ENCODE data around the gene HOXA4. TPM values are rescaled to one million over a fixed set of nuclear protein-coding genes. Genes with fewer than 3 reads are reported as not detected.
A peak's percentile ranks its signal among the peaks of the same experiment; 100 is the strongest.

The HOXA4 gene
- total and polyA plus RNA-seq, 11 donors = 0.23 to 2.6 (median 0.82) TPM; not detected in 1

DNA sequence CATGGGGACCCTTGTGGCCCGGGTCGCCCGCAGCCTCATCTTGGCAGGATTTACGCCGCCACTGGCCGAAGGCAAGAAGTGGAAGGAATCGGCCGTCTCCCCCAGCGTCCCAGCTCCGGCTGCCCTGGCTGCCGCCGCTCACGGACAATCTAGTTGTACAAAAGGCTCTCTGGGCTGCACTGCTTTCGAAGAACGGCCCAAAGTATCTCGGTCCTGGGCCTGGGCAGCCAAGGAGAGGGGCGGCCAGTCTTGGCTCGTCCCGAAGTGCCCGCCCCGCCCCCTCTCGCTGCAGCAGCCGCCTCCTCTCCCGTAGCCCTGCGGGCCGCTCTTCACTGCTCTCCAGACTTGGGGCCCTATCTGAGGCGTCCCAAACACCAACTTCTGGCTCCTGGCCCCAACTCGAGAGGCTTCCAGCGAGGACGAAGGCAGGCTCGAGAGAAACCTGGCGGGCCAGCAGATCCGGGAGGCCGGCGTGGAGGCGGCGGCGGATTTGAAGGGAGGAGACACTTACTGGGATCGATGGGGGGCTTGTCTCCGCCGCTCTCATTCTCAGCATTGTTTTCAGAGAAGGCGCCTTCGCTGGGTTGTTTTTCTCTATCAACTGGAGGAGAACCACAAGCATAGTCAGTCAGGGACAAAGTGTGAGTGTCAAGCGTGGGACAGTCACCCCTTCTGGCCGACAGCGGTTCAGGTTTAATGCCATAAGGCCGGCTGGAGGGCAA is 34.0 kb upstream of the HOXA4 start:
- peak overlapping the region in 1 of 12 donors; percentile 91 for H3K27ac ChIP-seq
- DNase-seq = peak in 2 of 5 donors; percentile 23 to 64

DNA sequence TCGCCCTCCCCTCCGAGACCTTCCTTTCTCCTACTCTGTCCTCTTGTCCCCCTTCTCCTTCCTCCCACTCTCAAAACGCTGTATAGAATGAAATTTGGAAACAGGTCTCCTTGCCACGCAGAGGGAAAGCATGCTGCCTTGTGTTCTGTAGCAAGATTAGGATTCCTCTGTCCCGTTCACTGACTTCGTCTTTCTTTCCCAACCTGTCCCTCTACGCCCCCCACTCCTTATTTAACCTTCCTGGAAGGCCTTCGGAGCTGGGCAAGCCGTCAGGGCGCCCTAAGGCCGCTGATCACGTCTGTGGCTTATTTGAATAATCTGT is 33.4 kb upstream of the HOXA4 start:
- H3K27me3 ChIP-seq = peaks cover 79 to 100% (median 98%) of the 10 kb centered on the region in 9 donors

More for the DNA sequence above, 34.0 kb upstream of the HOXA4 start:
- intact Hi-C loops (cut with DNase I) = loop anchor here in 9 of 10 donors (5.0 to 10.0 kb wide), 10 partner anchors 312 to 1310 kb away; no protein-coding TSS in a partner anchor
- Histone ChIP-seq H3K36me3 (no peaks in the 10 kb centered on the region), H3K9me3 (no peaks in the 10 kb centered on the region), H3K4me1 (peaks cover 0 to 61% (median 17%) of the 10 kb centered on the region in 12 donors), H3K4me3 (peak overlapping the region in 9 of 12 donors; percentile 6 to 51 (median 20)), H3K27me3 (peaks cover 79 to 100% (median 98%) of the 10 kb centered on the region in 9 donors)
- ATAC-seq = no peak
- 2 to 3% (median 3%) methylated on average over 23 to 47 of the region's 47 CpGs for WGBS, 4 donors
- TF ChIP-seq, protein P1, sequence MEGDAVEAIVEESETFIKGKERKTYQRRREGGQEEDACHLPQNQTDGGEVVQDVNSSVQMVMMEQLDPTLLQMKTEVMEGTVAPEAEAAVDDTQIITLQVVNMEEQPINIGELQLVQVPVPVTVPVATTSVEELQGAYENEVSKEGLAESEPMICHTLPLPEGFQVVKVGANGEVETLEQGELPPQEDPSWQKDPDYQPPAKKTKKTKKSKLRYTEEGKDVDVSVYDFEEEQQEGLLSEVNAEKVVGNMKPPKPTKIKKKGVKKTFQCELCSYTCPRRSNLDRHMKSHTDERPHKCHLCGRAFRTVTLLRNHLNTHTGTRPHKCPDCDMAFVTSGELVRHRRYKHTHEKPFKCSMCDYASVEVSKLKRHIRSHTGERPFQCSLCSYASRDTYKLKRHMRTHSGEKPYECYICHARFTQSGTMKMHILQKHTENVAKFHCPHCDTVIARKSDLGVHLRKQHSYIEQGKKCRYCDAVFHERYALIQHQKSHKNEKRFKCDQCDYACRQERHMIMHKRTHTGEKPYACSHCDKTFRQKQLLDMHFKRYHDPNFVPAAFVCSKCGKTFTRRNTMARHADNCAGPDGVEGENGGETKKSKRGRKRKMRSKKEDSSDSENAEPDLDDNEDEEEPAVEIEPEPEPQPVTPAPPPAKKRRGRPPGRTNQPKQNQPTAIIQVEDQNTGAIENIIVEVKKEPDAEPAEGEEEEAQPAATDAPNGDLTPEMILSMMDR (IDR thresholded peaks at IDR 0.05) = no peak
- TF ChIP-seq POLR2A (IDR thresholded peaks at IDR 0.05) = no peak

DNA sequence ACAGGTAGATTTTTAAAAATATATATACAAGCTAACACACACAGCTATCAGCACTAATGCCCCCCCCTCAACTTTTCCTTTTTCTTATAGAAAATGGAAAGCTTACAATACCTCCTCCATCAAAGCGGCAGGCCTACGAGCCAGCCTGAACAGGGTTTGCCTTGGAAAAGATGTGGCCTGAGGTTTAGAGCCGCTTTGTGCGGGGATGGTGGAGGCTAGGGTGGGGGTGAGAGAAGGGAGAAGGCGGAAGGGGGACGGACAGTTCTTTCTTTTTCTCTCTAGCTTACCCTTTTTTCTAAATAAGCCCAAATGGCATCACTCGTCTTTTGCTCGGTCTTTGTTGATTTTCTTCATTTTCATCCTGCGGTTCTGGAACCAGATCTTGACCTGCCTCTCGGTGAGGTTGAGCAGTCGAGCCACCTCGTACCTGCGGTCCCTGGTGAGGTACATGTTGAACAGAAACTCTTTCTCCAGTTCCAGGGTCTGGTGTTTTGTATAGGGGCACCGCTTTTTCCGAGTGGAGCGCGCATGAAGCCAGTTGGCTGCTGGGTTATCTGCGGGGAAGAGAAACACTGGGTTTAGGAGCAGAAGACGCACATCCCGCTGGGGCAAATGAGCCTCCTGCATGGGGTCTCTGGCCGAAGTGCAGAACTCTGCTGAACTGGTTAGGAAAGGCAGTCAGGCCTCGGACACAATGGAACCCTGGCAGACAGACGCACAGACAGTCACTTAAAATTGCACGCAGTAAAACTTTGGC is 32.9 kb upstream of the HOXA4 start:
- no peak for TF ChIP-seq POLR2A (IDR thresholded peaks at IDR 0.05)
- TF ChIP-seq, protein P1 (IDR thresholded peaks at IDR 0.05) = no peak
- Histone ChIP-seq H3K27me3 (peaks cover 81 to 100% (median 99%) of the 10 kb centered on the region in 9 donors), H3K36me3 (no peaks in the 10 kb centered on the region), H3K9me3 (no peaks in the 10 kb centered on the region), H3K4me1 (peaks cover 0 to 64% (median 16%) of the 10 kb centered on the region in 12 donors), H3K4me3 (no peak overlapping the region), H3K27ac (peak overlapping the region in 1 of 12 donors; percentile 91)
- no peak for ATAC-seq
- WGBS, 4 donors = 28 to 43% (median 36%) methylated on average over 24 of the region's 24 CpGs
- intact Hi-C loops (cut with DNase I) = loop anchor here in 9 of 10 donors (2.0 to 10.0 kb wide), 11 partner anchors 311 to 1309 kb away; no protein-coding TSS in a partner anchor
- DNase-seq = peak in 2 of 5 donors; percentile 9 to 30

More for the DNA sequence above, 33.4 kb upstream of the HOXA4 start:
- DNase-seq (no peak), ATAC-seq (no peak)
- H3K4me1 ChIP-seq = peaks cover 0 to 59% (median 16%) of the 10 kb centered on the region in 12 donors
- H3K36me3 ChIP-seq = no peaks in the 10 kb centered on the region
- intact Hi-C loops (cut with DNase I) = loop anchor here in 9 of 10 donors (5.0 to 10.0 kb wide), 10 partner anchors 312 to 1309 kb away; no protein-coding TSS in a partner anchor
- H3K27ac ChIP-seq = peak overlapping the region in 1 of 12 donors; percentile 91
- 13 to 24% (median 19%) methylated on average over 12 of the region's 12 CpGs for WGBS, 4 donors
- TF ChIP-seq, protein P1 (IDR thresholded peaks at IDR 0.05) = no peak
- TF ChIP-seq POLR2A (IDR thresholded peaks at IDR 0.05) = no peak
- no peaks in the 10 kb centered on the region for H3K9me3 ChIP-seq
- peak overlapping the region in 1 of 12 donors; percentile 51 for H3K4me3 ChIP-seq
